Measurements from ENCODE around the gene BLOC1S3. TPM values are rescaled to one million over a fixed set of nuclear protein-coding genes. Genes with fewer than 3 reads are reported as not detected.
A peak's percentile ranks its signal among the peaks of the same experiment; 100 is the strongest.

The BLOC1S3 gene
- total RNA-seq, 3 donors from 2014 or later, result 9.8 to 12.3 (median 11.6) TPM

DNA sequence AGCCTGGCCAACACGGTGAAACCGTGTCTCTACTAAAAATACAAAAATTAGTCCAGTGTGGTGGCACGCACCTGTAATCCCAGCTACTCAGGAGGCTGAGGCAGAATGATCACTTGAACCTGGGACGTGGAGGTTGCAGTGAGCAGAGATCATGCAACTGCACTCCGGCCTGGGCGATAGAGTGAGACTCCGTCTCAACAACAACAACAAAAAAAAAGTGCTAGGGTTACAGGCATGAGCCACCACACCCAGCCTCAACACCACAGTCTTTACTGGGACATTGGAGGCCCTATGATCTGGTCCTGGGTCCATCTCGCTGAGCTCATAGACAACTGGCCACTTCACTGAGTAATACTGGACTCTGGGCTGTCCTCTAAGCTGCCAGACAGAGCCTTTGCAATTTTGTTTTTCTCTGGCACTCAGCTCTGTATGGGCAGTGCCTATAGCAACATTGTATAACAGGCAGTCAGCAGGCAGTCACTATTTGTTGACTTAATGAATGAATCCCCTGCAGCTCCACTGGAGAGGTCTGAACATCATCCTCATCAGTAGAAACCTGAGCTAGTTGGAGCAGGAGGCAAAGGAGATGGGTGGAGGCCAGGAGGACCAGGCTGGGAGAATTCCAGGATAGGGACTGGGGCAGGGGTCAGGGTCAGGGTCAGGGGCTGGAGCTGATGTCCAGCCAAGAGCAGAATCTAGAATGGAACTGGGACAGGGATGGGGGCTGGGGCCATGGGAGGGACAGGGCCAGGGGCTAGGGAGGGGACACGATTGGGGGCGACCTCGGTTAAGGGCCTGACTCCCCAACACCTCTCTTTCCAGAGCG, 8.1 kb downstream of the BLOC1S3 start:
- intact Hi-C loops (cut with DNase I, micrococcal nuclease), result no loop called here
- ATAC-seq, result no peak

DNA sequence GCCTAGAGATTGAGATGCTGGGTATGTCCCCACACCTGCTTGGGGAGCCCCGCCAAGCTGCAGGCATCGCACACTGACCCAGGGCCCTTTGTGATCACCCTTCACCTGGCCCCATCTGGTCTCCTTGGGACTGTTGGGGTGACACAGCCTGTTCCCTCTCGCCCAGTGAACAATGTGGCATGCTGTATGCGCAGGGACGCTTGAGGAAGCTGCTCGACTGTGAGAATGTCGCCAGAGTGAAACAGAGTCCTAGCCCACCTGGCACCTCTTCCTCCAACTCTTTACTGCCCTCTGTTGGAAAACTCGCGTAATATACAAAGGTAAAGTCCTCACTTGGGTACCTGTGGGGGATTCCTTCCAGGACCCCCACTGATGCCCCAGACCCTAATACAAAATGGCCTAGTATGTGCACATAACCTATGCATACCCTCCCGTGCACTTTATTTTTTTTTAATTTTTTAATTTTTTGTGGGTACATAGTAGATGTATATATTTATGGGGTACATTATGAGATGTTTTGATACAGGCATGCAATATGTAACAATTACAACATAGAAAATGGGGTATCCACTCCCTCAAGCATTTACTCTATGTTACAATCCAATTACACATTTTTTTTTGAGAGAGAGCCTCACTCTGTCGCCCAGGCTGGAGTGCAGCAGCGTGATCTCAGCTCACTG, 9.0 kb downstream of the BLOC1S3 start:
- Histone ChIP-seq H3K9me3 (no peaks in the 10 kb centered on the region), H3K36me3 (ENCODE audit: low read depth) (no peaks in the 10 kb centered on the region), H3K4me1 (ENCODE audit: low read depth) (no peaks in the 10 kb centered on the region), H3K4me3 (no peak overlapping the region)
- DNase-seq (no peak), ATAC-seq (peak; percentile 69)
- TF ChIP-seq, protein P1, sequence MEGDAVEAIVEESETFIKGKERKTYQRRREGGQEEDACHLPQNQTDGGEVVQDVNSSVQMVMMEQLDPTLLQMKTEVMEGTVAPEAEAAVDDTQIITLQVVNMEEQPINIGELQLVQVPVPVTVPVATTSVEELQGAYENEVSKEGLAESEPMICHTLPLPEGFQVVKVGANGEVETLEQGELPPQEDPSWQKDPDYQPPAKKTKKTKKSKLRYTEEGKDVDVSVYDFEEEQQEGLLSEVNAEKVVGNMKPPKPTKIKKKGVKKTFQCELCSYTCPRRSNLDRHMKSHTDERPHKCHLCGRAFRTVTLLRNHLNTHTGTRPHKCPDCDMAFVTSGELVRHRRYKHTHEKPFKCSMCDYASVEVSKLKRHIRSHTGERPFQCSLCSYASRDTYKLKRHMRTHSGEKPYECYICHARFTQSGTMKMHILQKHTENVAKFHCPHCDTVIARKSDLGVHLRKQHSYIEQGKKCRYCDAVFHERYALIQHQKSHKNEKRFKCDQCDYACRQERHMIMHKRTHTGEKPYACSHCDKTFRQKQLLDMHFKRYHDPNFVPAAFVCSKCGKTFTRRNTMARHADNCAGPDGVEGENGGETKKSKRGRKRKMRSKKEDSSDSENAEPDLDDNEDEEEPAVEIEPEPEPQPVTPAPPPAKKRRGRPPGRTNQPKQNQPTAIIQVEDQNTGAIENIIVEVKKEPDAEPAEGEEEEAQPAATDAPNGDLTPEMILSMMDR (IDR thresholded peaks at IDR 0.05), result no peak
- intact Hi-C loops (cut with DNase I, micrococcal nuclease), result no loop called here

More for the DNA sequence above, 8.1 kb downstream of the BLOC1S3 start:
- H3K9me3 ChIP-seq, result no peaks in the 10 kb centered on the region
- TF ChIP-seq, protein P1 (IDR thresholded peaks at IDR 0.05), result no peak
- H3K36me3 ChIP-seq (ENCODE audit: low read depth), result no peaks in the 10 kb centered on the region
- no peaks in the 10 kb centered on the region for H3K4me1 ChIP-seq (ENCODE audit: low read depth)
- DNase-seq, result no peak
- H3K4me3 ChIP-seq, result no peak overlapping the region

DNA sequence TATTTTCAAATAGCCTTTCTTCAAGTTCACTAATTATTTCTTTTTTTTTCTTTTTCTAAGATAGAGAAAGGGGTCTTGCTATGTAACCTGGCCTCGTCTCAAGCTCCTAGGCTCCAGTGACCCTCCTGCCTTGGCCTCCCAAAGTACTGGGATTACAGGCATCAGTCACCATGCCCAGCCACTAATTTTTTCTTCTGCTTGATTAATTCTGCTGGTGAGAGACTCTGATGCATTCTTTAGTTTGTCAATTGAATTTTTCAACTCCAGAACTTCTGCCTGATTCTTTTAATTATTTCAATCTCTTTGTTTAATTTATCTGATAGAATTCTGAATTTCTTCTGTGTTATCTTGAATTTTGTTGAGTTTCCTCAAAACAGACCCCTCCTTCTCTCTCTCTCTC, 11.4 kb downstream of the BLOC1S3 start:
- TF ChIP-seq, protein P1 (IDR thresholded peaks at IDR 0.05), result no peak
- H3K4me1 ChIP-seq (ENCODE audit: low read depth), result no peaks in the 10 kb centered on the region
- no peak overlapping the region for H3K4me3 ChIP-seq
- no peaks in the 10 kb centered on the region for H3K36me3 ChIP-seq (ENCODE audit: low read depth)
- no peaks in the 10 kb centered on the region for H3K9me3 ChIP-seq
- ATAC-seq, result no peak
- intact Hi-C loops (cut with DNase I, micrococcal nuclease), result no loop called here
- no peak for DNase-seq

DNA sequence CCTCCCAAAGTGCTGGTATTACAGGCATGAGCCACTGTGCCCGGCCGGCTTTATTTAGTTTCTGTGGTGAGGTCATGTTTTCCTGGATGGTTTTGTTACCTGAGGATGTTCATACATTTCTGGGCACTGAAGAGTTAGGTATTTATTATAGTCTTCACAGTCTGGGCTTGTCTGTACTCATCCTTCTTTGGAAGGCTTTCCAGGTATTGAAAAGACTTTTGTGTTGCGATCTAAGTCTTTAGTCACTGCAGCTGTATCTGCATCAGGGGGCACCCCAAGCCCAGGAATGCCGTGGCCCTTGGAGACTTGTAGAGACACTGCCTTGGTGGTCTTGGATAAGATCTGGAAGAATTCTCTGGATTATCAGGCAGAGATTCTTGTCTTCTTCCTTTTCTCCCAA, 12.8 kb downstream of the BLOC1S3 start:
- no peak overlapping the region for H3K4me3 ChIP-seq
- no peaks in the 10 kb centered on the region for H3K36me3 ChIP-seq (ENCODE audit: low read depth)
- TF ChIP-seq, protein P1 (IDR thresholded peaks at IDR 0.05), result no peak
- intact Hi-C loops (cut with DNase I, micrococcal nuclease), result no loop called here
- ATAC-seq, result no peak
- no peaks in the 10 kb centered on the region for H3K4me1 ChIP-seq (ENCODE audit: low read depth)
- H3K9me3 ChIP-seq, result no peaks in the 10 kb centered on the region
- no peak for DNase-seq

DNA sequence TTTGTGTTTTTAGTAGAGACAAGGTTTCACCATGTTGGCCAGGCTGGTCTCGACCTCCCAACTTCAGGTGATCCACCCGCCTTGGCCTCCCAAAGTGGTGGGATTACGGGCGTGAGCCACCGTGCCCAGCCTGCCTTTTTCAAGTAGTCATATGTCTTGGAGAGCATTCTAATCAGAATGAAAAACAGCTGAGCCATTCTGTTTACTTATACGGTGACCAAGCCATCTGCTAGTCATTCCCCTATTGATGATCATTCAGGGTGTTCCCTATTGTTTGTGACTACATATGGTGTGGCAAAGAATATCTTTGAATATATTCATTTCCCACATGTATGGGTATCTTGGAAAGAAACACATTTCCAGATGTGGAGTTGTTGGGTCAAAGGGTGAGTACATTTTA, 17.2 kb downstream of the BLOC1S3 start:
- DNase-seq, result no peak
- H3K4me3 ChIP-seq, result no peak overlapping the region
- H3K9me3 ChIP-seq, result no peaks in the 10 kb centered on the region
- no peaks in the 10 kb centered on the region for H3K4me1 ChIP-seq (ENCODE audit: low read depth)
- no peak for ATAC-seq
- no peaks in the 10 kb centered on the region for H3K36me3 ChIP-seq (ENCODE audit: low read depth)
- intact Hi-C loops (cut with DNase I, micrococcal nuclease), result no loop called here
- TF ChIP-seq, protein P1 (IDR thresholded peaks at IDR 0.05), result no peak

All from mucosa of descending colon (tissue), 3 donors.